LoVo (cell line): Measurements from ENCODE around the gene SLC1A2.

Experiments used
- DNase-seq: peaks from one replicate; pipeline ENCODE4 v3.0.0-alpha.2; 2016; ENCODE audit warnings: low spot score

Gene SLC1A2

DNA sequence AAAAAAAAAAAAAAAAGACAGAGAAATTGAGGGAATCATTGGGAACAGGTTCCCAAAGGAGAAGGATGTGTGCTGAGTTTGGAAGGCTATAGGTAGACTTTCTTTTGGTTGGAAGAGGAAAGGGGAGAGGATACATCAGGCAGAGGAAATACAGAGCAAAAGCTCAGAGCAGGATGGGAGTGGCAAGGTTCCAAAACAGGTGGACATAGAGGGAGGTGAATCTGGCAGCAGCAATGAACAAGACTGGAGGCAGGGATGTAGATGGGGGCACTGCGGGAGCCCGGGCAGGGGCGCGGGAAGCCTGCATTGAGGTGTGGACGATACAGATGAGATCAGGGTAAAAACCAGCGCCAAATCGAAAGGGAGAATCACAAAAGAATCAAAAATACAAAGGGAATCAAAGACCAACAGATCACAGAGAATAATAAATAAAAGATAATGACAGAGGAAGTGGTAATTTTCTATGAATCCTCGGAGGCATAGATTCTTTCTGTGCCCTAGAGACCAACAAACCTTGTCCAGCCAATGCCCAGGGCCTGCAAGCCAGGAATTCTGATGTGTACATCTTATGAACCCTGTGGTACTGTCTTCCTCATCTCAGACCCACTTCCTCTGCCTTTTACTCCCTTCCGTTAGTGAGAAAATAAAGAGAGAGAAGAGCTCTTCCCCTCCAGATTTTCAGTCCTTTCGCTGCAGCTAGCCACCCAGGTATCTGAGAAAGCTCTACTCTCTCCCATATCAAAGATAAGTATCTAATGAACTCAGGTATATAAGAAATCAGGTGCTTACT is 70.3 kb downstream of the SLC1A2 start:
- no peak for DNase-seq

DNA sequence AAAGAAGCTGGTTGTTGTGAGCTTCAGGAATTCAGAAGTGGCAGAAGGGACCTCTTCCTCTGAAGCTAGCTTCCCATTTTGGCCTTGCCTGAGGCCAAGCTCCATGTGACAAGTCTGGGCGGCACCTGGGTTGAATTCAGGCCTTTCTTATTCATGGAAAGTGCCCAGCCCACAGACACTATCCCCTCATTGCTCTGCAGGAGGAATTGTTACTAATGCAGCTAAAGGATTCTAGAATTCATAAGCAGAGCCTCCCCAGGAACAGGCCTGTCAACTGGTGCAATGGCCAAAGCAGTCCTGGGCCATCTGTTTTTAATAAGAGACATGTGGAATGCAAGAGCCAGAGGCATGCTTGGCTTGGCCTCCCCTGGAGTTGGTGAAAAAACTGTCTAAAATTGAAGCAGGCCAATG is 71.4 kb downstream of the SLC1A2 start:
- DNase-seq: no peak

DNA sequence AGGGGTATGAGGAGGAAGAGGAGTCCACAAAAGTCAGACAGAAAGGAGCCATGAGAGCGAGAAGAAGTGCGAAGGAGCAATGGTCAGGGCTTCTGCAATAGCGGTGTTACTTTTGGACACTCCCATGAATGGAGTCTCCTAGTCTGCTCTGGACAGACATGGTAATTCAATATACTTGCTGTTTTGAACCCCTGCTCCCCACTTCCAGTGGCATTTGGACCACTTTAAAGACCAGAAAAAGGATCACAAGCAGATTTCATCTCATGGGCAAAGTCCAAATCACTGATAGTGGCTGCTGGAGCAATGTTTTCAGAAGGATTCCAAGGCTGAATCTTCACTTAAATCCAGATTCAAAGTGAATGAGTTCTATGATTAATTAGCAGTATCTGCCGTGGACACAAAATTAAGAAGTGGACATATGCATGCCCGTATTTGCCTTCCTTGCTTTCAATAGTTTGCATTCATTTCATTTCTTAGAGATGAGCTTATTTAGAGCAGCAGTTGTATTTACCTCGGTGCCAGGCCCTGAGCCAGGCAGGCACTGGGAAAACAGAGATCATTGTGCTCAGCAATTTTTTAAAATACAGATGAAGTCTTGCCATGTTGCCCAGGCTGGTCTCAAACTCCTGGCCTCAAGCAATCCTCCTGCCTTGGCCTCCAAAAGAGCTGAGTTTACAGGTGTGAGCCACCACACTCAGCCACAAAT is 72.0 kb downstream of the SLC1A2 start:
- no peak for DNase-seq

DNA sequence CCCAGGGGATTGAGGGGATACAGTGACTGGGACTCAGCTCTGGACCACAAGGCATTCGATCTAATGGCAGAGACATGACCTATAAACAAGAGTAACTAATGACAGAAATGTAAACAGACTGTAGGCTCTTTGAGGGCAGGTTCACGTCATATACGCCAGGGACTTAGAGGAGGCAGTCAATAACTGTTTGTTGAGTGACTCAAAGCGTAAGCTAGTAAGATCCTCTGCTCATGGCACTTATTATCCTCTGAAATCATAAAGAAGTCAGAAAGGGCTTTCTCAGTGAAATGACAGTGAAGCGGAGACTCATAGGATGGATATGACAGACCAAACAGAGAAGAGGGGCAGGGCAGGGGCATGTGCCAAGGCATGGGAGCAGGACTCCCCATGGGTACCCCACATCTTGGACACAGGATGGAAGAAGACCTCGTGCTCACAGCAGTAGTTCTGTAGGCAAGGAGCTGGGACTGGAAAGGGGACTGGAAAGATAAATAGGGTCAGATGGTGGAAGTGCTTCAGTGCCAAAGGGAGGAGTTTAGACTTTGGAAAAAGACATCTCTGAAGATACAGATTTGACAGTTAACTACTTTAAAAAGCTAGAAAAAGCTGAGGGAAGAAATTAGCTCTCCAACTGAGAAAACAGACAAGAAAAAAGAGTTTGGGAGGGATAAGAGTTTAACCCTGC is 72.7 kb downstream of the SLC1A2 start:
- no peak for DNase-seq

DNA sequence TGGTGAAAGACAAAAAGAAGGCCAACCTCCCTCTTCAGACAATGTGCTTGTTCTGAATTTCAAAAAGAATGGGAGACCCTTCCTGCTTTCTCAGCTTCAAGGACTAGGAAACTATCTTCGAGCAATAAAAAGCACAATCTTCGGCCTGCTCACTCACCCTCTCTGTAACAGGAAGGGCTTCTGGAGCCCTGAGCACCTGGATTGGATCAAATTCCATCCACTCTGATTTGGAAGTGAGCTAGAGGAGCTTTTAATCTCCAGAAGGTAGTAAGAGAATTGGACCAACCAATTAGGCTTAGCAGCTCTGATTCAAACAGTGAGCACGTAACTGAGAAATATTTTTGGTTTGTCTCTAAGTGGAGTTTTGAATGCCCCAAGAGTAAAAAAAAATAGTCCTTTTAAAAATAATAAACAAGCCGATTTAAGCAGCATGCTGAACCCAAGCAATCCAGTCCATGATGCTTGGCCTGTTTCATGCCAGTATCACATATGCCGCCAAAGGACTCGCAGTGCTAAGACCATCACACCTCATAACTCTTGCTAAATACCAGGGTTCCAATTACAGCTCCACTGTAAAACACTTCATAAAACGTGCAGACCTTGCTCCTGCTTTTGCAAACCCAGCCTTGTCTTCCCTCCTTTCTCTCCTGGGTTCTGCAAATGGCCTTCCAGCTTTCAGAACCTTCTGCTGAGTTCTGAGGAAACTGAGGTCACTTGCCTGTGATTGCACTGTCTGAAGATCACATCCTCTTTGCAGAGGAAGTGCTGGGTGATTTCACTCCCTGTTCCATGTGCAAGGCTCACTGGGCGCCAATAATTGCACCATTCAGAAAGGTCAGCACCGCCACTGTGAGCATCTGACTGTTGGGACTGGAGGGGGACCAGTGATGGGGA is 74.4 kb downstream of the SLC1A2 start:
- no peak for DNase-seq

DNA sequence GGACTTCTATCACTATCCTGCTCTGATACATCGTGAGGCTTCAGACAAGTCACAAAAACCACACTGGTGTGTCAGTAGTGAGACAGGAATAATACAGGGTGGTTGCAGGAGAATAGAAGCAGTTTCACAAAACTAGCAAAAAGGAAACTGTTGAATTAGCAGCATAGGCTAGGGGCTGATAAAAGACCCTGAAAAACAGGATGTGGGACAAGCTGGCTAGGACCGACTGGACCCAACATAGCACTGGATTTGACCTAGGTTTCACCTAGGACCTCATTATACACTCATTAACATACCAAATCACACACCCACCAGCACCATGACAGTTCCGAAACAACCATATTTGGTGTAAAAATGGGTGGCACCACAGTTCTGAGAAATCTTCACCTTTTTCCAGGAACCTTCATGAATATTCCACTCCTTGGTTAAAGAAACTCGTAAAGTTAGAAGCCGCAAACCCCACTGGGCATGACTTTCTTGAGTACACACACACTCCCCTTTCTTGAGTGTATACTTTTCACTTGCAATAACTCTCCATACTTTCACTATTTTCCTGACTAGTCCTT is 76.2 kb downstream of the SLC1A2 start:
- no peak for DNase-seq

DNA sequence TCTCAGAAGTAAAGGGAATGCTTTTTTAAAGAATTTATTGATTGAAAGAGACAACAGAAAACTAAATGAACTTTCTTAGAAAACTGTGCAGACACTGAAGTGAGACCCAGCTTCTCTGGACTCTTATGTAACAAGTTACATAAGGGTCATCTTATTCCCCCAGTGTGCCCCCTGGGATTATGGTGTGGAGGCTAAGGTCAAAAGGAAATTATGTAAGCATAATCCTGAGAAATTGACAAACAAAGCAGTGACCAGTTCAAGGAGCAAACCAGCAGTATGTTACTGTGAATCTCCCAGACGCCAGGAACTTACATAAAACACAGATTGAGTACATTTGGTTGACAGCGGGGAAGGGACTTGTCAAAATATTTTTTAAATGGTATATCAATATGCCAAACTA is 78.6 kb downstream of the SLC1A2 start:
- no peak for DNase-seq

DNA sequence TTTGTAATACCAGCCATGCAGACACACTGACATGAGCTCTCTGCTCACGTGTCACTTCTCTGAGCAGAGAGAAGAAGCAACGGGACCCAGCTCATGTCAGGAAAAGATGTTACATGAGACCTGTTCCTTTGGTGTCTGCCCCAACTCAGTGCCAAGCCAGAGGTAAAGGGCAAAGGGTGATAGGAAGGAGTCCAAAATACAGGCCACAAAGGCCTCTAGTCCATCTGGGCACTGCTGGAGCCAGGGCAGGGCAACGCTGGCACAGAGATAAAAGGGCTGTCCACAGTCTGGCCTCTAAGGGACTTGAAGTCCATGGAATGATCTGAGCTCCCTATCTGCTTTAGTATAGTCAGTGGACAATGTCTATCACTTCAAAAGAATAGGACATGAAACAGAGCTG is 79.3 kb downstream of the SLC1A2 start:
- DNase-seq: no peak

DNA sequence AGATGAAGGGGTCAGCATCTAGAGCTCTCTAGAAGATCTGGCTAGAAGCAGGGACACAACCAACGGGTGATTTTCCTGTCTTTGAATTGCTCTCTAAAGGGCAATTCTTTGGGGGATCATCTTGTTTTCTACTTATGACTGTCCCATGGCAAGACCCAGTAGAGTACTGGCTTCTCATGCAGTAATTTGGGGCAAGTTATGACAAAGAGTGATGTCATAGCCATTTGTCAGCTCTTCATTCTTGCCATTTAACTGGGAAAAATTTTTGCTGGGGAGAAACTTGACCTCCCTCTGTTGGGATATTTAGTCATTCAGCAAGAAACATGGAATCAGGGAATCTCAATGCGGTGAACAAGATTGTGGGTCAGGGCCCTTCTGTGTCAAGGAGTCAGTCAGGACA is 80.4 kb downstream of the SLC1A2 start:
- DNase-seq: no peak

DNA sequence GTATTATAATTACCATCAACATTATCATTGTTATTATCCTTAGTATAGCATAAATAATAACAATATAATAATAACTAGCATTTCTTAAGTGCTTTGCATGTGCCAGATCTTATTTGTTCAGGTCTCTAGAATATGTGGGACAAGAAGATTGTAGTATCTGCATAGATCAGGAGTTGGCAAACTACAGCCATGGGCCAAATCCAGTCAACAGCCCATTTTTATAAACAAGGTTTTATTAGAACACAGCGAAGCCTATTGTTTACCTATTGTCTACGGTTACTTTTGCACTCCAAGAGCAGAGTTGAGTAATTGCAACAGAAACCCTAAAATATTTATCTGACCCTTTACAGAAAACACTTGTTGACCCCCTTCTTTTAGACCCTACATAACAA is 81.4 kb downstream of the SLC1A2 start:
- DNase-seq: no peak

DNA sequence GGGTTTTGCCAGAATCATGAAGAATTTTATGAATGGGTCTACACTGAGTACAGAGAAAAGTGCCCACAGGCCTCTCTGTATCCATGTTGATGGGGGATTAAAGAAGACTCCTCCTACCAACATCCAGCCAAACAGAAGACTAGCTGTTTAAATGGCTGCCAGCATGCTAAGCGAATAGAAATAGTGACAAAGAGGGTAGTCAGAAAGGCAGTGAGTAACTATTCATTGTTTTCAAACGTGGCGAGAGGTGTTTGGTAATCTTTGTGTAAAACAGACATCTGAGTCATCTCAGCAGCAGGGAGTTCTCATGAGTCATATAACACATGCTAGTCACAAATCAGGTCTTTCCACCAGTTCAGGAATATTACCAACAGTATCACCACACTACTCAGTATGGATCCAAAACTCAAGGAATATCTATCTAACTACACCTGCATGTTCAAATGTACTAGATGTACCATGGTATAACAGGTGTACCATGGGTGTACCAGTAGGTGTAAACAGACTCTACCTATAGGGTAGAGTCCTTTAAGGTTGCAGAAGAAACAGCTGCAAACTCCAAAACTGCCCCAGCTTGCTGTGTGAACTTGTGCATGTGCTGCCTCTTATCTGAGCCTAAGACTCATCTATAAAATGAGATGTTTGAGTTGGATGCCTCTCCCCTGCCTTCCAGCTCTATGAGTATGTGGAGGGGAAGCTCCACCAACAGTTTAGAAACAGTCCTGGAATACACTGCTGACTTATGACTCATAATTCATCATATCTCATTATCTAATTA is 82.0 kb downstream of the SLC1A2 start:
- DNase-seq: peak; percentile 81

DNA sequence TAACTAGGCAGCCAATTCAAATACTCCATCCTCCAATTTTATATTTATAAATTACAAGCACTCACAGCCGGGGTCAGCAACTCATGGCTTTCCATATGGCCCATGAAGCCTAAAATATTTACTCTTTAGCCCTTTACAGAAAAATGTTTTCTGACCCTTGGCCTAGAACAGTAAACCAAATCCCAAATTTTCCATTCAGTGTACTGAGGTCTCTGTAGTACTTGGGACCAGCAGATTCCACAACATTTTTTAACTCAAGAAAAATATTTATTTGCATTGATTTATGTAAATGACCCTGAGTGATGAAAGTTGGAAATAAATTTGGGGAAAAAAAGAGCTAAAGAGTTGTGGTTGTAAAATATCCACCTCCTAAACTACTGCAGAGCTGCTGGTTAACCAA is 82.6 kb downstream of the SLC1A2 start:
- no peak for DNase-seq

DNA sequence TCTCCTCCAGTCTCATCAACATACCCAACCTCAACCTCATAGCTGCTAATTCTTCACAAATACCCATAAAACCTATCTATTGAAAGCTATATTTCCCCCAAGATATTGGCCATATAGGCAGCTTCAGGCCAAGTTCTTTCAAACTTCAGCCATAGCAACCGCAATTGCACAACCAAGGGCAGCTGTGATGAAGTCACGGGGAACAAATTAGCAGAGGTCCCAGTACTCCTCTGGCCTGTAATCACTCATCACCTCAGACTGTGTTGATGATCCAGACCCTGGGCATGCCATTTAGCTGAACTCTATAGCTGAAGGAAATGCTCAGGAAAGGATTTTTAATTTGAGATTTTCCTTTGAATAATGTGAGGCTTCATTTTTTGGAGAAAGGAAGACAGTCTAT is 84.1 kb downstream of the SLC1A2 start:
- DNase-seq: no peak

DNA sequence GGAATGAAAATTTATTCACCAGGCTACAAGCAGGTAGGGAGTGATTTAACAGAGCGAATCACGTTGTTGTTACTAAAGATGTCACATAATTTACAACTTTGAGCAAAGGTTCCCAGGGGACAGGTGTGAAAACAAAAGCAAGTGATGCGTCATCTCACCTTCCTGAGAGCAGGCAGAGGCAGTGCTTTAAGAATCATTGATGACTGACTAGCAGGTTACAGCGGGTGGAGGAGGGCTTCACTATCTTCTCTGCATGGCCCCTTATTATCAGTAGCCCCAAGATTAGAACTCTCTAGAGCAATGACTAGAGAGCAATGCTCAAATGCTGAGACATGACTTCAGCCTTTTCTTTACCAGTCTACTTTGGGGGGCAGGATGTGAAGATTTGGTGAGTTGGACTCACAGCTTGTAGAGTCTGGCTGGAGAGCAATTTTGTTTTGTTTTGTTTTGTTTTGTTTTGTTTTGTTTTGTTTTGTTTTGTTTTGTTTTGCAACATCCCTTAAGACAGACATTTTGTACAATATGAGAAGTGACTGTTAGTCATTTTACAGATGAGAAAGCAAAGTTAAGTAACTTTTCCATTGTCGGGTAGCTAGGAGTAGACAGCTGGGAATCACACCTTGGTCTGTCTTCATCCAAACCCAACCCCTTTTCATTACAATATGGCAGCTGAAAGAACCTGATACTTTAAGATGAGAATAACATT is 84.8 kb downstream of the SLC1A2 start:
- no peak for DNase-seq

DNA sequence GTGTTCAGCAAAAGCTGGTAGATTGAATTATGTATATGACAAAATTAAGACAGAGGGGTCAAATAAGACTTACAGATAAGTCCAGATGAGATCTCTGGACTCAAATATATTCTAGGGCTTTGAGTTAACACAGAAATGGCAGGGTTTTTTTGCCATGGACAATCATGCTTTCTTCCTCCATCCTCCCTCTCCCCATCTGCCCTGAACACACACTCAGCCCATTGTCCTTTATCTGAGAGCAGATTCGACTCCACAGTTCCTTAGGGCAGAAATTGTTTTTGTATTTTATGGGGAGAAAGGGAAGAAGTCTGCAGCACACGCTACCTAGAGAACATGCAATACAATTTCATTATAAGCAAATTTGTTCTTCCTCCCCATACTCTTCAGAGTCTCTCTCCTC is 86.8 kb downstream of the SLC1A2 start:
- DNase-seq: no peak

DNA sequence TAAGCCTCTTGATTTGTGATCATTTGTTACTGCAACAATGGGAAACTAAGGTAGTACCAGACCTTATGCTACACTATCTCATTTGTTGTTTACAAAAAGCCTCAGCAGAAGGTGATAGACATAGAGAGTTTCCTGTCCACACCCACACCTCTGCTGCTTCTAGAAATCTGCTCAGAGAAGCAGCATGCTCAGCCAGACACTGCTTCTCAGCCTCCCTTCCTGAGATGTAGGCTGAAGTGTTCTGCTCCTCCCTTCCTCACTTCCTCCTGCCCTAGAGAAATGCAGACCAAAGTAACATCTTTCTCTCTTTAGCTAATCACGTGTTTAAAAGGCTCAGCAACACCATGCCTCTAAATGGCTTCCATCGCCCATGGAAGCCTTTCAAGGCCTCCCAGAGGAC is 88.4 kb downstream of the SLC1A2 start:
- no peak for DNase-seq

DNA sequence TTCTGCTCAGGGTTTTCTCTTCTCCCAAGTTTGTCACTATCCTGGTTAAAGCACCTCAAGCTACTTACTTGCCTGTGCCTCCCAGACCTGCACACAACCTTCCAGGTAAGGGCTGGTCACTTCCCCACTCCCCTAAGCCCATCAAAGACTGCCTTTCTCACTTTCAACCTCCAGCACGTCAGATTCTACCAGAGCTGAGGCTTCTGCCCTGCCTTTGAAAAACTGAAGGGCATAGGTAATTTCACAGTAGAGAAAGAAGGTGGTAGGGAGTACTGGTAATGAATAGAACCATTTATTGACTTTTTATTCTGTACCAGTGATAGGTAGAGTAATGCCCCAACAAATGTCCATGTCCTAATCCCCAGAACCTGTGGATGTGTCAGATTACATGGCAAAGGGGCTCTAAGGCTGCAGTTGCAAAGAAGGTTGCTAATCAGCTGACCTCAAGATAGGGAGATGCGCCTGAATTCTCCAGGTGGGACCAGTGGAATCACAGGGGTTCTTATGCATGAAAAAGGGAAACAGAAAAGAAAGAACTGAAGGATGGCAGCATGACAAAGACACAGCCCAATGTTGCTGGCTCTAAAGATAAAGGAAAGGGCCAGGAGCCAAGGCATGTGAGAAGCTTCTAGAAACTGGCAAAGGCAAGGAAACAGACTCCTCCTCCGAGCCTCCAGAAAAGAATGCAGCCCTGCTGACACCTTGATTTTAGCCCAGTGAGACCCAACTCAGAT is 89.0 kb downstream of the SLC1A2 start:
- no peak for DNase-seq

DNA sequence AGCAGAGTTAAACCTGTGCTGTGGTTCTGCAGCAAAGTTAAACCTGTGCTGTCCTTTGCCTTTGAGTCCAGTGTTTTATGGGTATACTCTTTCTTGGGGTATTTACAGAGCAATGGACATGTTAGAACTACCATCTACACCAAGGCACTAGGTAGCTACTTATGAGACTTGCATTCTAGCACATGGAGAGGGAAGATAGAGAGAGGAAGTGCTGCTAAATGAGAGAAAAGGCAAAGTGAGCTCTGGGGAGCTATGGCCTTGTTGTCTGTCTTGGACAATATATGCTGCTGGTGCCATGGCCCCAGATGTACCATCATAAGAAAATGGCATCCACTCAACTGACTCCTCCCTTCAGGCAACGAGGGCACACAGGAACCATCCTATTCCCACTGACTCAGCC is 91.5 kb downstream of the SLC1A2 start:
- no peak for DNase-seq

DNA sequence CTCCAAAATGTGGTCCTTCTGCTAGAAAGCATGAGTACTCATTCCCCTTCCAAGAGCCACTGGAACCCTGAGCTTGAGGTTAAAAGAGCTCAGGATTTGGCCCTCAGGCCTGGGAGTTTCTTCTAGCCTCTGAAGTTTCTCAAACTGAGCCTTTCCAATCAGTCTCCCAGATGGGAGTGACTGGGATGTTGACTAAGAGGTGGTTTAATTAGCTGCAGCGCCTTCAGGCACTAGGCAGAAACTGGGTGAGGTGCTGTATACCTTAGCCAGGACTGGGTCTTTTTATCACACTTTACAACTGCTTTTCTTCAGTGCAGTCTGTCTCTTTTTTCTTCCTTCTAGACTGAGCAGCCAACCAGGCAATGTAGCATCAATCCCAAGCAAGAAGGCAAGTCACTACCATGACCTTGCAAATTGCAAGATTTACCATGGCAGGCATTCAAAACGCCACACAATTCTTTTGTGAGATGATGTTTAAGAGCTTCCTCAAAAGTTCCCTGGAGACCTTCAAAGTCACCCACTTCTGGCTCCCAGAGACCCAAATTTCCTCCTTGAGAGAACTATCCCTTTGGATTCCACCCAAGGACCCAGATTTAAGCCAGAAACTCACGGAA is 93.0 kb downstream of the SLC1A2 start:
- DNase-seq: no peak
